ENCODE results near the gene OPN1SW.
A peak's percentile ranks its signal among the peaks of the same experiment; 100 is the strongest.

The OPN1SW gene

GRCh38 chr7:128734890-128735289, 40.7 kb downstream of the OPN1SW start:
- no peak overlapping the region for H3K4me2 ChIP-seq (ENCODE audit: low read depth, low read length)
- no peaks in the 10 kb centered on the region for H3K27me3 ChIP-seq (replicated peaks; ENCODE audit: insufficient read depth, low read length)
- H3F3A ChIP-seq (ENCODE audit: insufficient read depth, low read length), result peaks cover 4% of the 10 kb centered on the region; the same call in 1 of the 2 replicates
- peaks cover 5% of the 10 kb centered on the region; the same call in 1 of the 2 replicates for H3K4me1 ChIP-seq (ENCODE audit: low read length)
- no peak overlapping the region for H3K4me3 ChIP-seq (ENCODE audit: low read length)
- no peaks in the 10 kb centered on the region for H3K9me3 ChIP-seq (replicated peaks; ENCODE audit: insufficient read depth, low read length)
- no peaks in the 10 kb centered on the region for H3K36me3 ChIP-seq (replicated peaks; ENCODE audit: insufficient read depth, low read length)
- no peak overlapping the region for H3K27ac ChIP-seq (ENCODE audit: low read length)
- H3K79me2 ChIP-seq (ENCODE audit: low read length), result peaks cover 8% of the 10 kb centered on the region
- H3K9me2 ChIP-seq (replicated peaks; ENCODE audit: insufficient read depth, low read length), result no peaks in the 10 kb centered on the region
- no peak for DNase-seq
- TF ChIP-seq CTCF (IDR thresholded peaks at IDR 0.05; ENCODE audit: low read length) (no peak), EZH2phosphoT487 (IDR thresholded peaks at IDR 0.05; ENCODE audit: low read length) (no peak), EZH2 (optimal IDR thresholded peaks at IDR 0.05; ENCODE audit: low read depth, low read length) (no peak)
- no peak overlapping the region for H3K9ac ChIP-seq (ENCODE audit: low read length)
- no peaks in the 10 kb centered on the region for H4K20me1 ChIP-seq (ENCODE audit: insufficient read depth, low read length)
- no peak overlapping the region for H2AFZ ChIP-seq (ENCODE audit: low read length)

- Histone ChIP-seq H3K9ac (ENCODE audit: low read length) (no peak overlapping the region), H3K36me3 (replicated peaks; ENCODE audit: insufficient read depth, low read length) (no peaks in the 10 kb centered on the region), H4K20me1 (ENCODE audit: insufficient read depth, low read length) (no peaks in the 10 kb centered on the region), H3K4me1 (ENCODE audit: low read length) (peaks cover 4% of the 10 kb centered on the region; the same call in 1 of the 2 replicates), H3K27me3 (replicated peaks; ENCODE audit: insufficient read depth, low read length) (no peaks in the 10 kb centered on the region), H3K9me3 (replicated peaks; ENCODE audit: insufficient read depth, low read length) (no peaks in the 10 kb centered on the region), H3K4me3 (ENCODE audit: low read length) (no peak overlapping the region), H3K79me2 (ENCODE audit: low read length) (no peaks in the 10 kb centered on the region), H3K9me2 (replicated peaks; ENCODE audit: insufficient read depth, low read length) (no peaks in the 10 kb centered on the region), H3F3A (ENCODE audit: insufficient read depth, low read length) (peaks cover under 1% of the 10 kb centered on the region; the same call in 1 of the 2 replicates), H3K4me2 (ENCODE audit: low read depth, low read length) (no peak overlapping the region), H3K27ac (ENCODE audit: low read length) (no peak overlapping the region), H2AFZ (ENCODE audit: low read length) (no peak overlapping the region)
- TF ChIP-seq CTCF (IDR thresholded peaks at IDR 0.05; ENCODE audit: low read length) (no peak), EZH2phosphoT487 (IDR thresholded peaks at IDR 0.05; ENCODE audit: low read length) (no peak), EZH2 (optimal IDR thresholded peaks at IDR 0.05; ENCODE audit: low read depth, low read length) (no peak)
- DNase-seq, result no peak
These were observed 42.3 kb downstream of the OPN1SW start for GRCh38 chr7:128733278-128733645.

GRCh38 chr7:128732521-128733277, 42.9 kb downstream of the OPN1SW start:
- no peak overlapping the region for H3K9ac ChIP-seq (ENCODE audit: low read length)
- H3K27ac ChIP-seq (ENCODE audit: low read length), result no peak overlapping the region
- H3K4me1 ChIP-seq (ENCODE audit: low read length), result peaks cover 4% of the 10 kb centered on the region; the same call in 1 of the 2 replicates
- H3K4me3 ChIP-seq (ENCODE audit: low read length), result no peak overlapping the region
- no peaks in the 10 kb centered on the region for H4K20me1 ChIP-seq (ENCODE audit: insufficient read depth, low read length)
- no peaks in the 10 kb centered on the region for H3K9me2 ChIP-seq (replicated peaks; ENCODE audit: insufficient read depth, low read length)
- no peaks in the 10 kb centered on the region for H3K36me3 ChIP-seq (replicated peaks; ENCODE audit: insufficient read depth, low read length)
- DNase-seq, result no peak
- H3K79me2 ChIP-seq (ENCODE audit: low read length), result no peaks in the 10 kb centered on the region
- no peaks in the 10 kb centered on the region for H3K9me3 ChIP-seq (replicated peaks; ENCODE audit: insufficient read depth, low read length)
- H3K27me3 ChIP-seq (replicated peaks; ENCODE audit: insufficient read depth, low read length), result no peaks in the 10 kb centered on the region
- no peaks in the 10 kb centered on the region for H3F3A ChIP-seq (ENCODE audit: insufficient read depth, low read length)
- H3K4me2 ChIP-seq (ENCODE audit: low read depth, low read length), result no peak overlapping the region
- H2AFZ ChIP-seq (ENCODE audit: low read length), result no peak overlapping the region
- TF ChIP-seq EZH2phosphoT487 (IDR thresholded peaks at IDR 0.05; ENCODE audit: low read length) (no peak), CTCF (IDR thresholded peaks at IDR 0.05; ENCODE audit: low read length) (0 out of 2 replicates have a peak, but pooled peaks have one; percentile 7)
